Keratinocyte (primary cell): ENCODE results near the gene NME3. TPM values are rescaled to one million over a fixed set of nuclear protein-coding genes. Genes with fewer than 3 reads are reported as not detected.

Source experiments
- DNase-seq: peaks from one replicate; pipeline ENCODE4 v3.0.0-alpha.2; 2011; ENCODE audit warnings: low read depth, missing footprints, low spot score
- FAIRE-seq: peaks from 2 replicates; lab custom pipeline; 2011; peaks lifted over from hg19 to GRCh38; lab: Jason Lieb, UNC
- H2AFZ ChIP-seq: 2 replicates; pipeline ENCODE4 v1.6.0; 2012; ENCODE audit warnings: low read length, control low read depth, inconsistent platforms; ENCODE audit not compliant: control insufficient read depth
- H3K27ac ChIP-seq: 2 replicates; pipeline ENCODE4 v1.5.1; 2011; ENCODE audit warnings: low read length; ENCODE audit not compliant: control insufficient read depth, insufficient read depth
- H3K27me3 ChIP-seq: 3 replicates; pipeline ENCODE4 v1.6.0; 2011; ENCODE audit warnings: low read length; ENCODE audit not compliant: control insufficient read depth, insufficient read depth; ENCODE audit errors: extremely low read depth
- H3K36me3 ChIP-seq, 2 experiments: 2 replicates in 1 of 2; 3 replicates in 1 of 2; pipeline ENCODE4 v1.5.1; 2011; ENCODE audit warnings: low read length in 2 of 2, mild to moderate bottlenecking in 1 of 2; ENCODE audit not compliant: control insufficient read depth in 2 of 2, insufficient read depth in 2 of 2; ENCODE audit errors: extremely low read depth in 1 of 2
- H3K4me1 ChIP-seq: 3 replicates; pipeline ENCODE4 v1.5.1; 2011; ENCODE audit warnings: low read length; ENCODE audit not compliant: control insufficient read depth, insufficient read depth; ENCODE audit errors: extremely low read depth
- H3K4me2 ChIP-seq: 3 replicates; pipeline ENCODE4 v1.6.0; 2011; ENCODE audit warnings: low read depth, low read length; ENCODE audit not compliant: control insufficient read depth, insufficient read depth; ENCODE audit errors: extremely low read depth
- H3K4me3 ChIP-seq, 3 experiments: fragments of 200-600 bp in 1 of 3; sonication (generic) in 1 of 3; 2 replicates in 2 of 3; 3 replicates in 1 of 3; pipeline ENCODE4 v1.5.1; 2011 to 2016; ENCODE audit warnings: low read length in 3 of 3, mild to moderate bottlenecking in 3 of 3, control low read depth in 2 of 3, inconsistent platforms in 1 of 3, low read depth in 1 of 3, mixed read lengths in 1 of 3, mixed run types in 1 of 3, moderate library complexity in 1 of 3; ENCODE audit not compliant: control insufficient read depth in 2 of 3, insufficient read depth in 2 of 3; ENCODE audit errors: extremely low read depth in 1 of 3
- H3K79me2 ChIP-seq: 2 replicates; pipeline ENCODE4 v1.6.0; 2012; ENCODE audit warnings: low read length; ENCODE audit not compliant: control insufficient read depth, insufficient read depth
- H3K9ac ChIP-seq: 3 replicates; pipeline ENCODE4 v1.6.0; 2011; ENCODE audit warnings: low read length; ENCODE audit not compliant: control insufficient read depth, insufficient read depth; ENCODE audit errors: extremely low read depth
- H3K9me1 ChIP-seq: 3 replicates; pipeline ENCODE4 v1.6.0; 2011; ENCODE audit warnings: low read length; ENCODE audit not compliant: control insufficient read depth, insufficient read depth; ENCODE audit errors: extremely low read depth
- H3K9me3 ChIP-seq: 2 replicates; pipeline ENCODE4 v1.5.1; 2012; ENCODE audit warnings: low read depth, low read length; ENCODE audit not compliant: control insufficient read depth
- H4K20me1 ChIP-seq: 3 replicates; pipeline ENCODE4 v1.6.0; 2011; ENCODE audit warnings: low read length; ENCODE audit not compliant: control insufficient read depth, insufficient read depth; ENCODE audit errors: extremely low read depth
- CTCF ChIP-seq, 3 experiments: IDR thresholded peaks in 1 of 3; conservative IDR thresholded peaks in 1 of 3; optimal IDR thresholded peaks in 1 of 3; 2 replicates in 2 of 3; 3 replicates in 1 of 3; pipeline versions ENCODE3 to v1.5.1; 2011; ENCODE audit warnings: low read length in 3 of 3, mild to moderate bottlenecking in 3 of 3, moderate library complexity in 2 of 3, control low read depth in 1 of 3, inconsistent platforms in 1 of 3; ENCODE audit not compliant: insufficient read depth in 2 of 3; ENCODE audit errors: extremely low read depth in 1 of 3
- EZH2 ChIP-seq: IDR thresholded peaks from one replicate; pipeline ENCODE4 v1.6.1; 2012; ENCODE audit warnings: inconsistent platforms, mild to moderate bottlenecking, low read length, moderate library complexity
- dilution Hi-C: fragments of 300-500 bp; cut with MboI; formaldehyde crosslinking; loops from one replicate; pipeline ENCODE4 v1.7.0; 2020; ENCODE audit warnings: low sequenced_read_pairs; ENCODE audit not compliant: extremely low pct_ligation_motif_present
- polyA plus RNA-seq, 5 experiments: library from polyadenylated mRNA; depleted of rRNA in 3 of 5; stranded (reverse) in 3 of 5; stranded (forward) in 1 of 5; unstranded in 1 of 5; fragments of >200 nt; gene quantifications; 1 replicate in 1 of 5; 2 replicates in 3 of 5; 3 replicates in 1 of 5; pipeline versions ENCODE4 v1.2.1 to v1.2.3, GENCODE V29; 2011 to 2012; ENCODE audit warnings: missing spikeins in 2 of 5, low read depth in 1 of 5, low replicate concordance in 1 of 5

NME3 gene
- polyA plus RNA-seq, 1 donor (not counting 4 experiments of a cell fraction or from before 2014, with no cell fraction given): 10.1 TPM

- H3K4me2 ChIP-seq: no peak overlapping the region
- H3K27ac ChIP-seq: no peak overlapping the region
- no peaks in the 10 kb centered on the region for H3K9me3 ChIP-seq
- FAIRE-seq (no peak), DNase-seq (no peak)
- no peaks in the 10 kb centered on the region for H4K20me1 ChIP-seq
- no peak overlapping the region for H3K9ac ChIP-seq
- no peak overlapping the region for H3K4me3 ChIP-seq
- no peaks in the 10 kb centered on the region for H3K79me2 ChIP-seq
- dilution Hi-C loops: no loop called here
- TF ChIP-seq EZH2 (no peak), CTCF (optimal IDR thresholded peaks at IDR 0.05 in 1 of 3, IDR thresholded peaks at IDR 0.05 in 1 of 3, conservative IDR thresholded peaks at IDR 0.05 in 1 of 3; ENCODE audit: extremely low read depth in 1 of 3, insufficient read depth in 2 of 3, low read length in 3 of 3) (no peak)
- H3K4me1 ChIP-seq: peaks cover 9% of the 10 kb centered on the region
- H3K27me3 ChIP-seq: no peaks in the 10 kb centered on the region
- H3K9me1 ChIP-seq: no peaks in the 10 kb centered on the region
- no peak overlapping the region for H2AFZ ChIP-seq
- peaks cover 13 to 29% of the 10 kb centered on the region in 2 experiments for H3K36me3 ChIP-seq
Observed at GRCh38 chr16:1765826-1766225, 5.5 kb downstream of the NME3 start.

- H3K4me1 ChIP-seq: peaks cover 3% of the 10 kb centered on the region
- H2AFZ ChIP-seq: no peak overlapping the region
- no peak overlapping the region for H3K4me2 ChIP-seq
- no peak overlapping the region for H3K27ac ChIP-seq
- H3K9ac ChIP-seq: no peak overlapping the region
- H4K20me1 ChIP-seq: no peaks in the 10 kb centered on the region
- no peak overlapping the region for H3K4me3 ChIP-seq
- TF ChIP-seq EZH2: no peak
- TF ChIP-seq CTCF (optimal IDR thresholded peaks at IDR 0.05 in 1 of 3, IDR thresholded peaks at IDR 0.05 in 1 of 3, conservative IDR thresholded peaks at IDR 0.05 in 1 of 3; ENCODE audit: extremely low read depth in 1 of 3, insufficient read depth in 2 of 3, low read length in 3 of 3): no peak
- peaks cover 13 to 34% of the 10 kb centered on the region in 2 experiments for H3K36me3 ChIP-seq
- H3K79me2 ChIP-seq: no peaks in the 10 kb centered on the region
- H3K9me1 ChIP-seq: no peaks in the 10 kb centered on the region
- dilution Hi-C loops: no loop called here
- no peak for DNase-seq
- no peaks in the 10 kb centered on the region for H3K27me3 ChIP-seq
- no peaks in the 10 kb centered on the region for H3K9me3 ChIP-seq
- no peak for FAIRE-seq
Observed at GRCh38 chr16:1764971-1765370, 6.4 kb downstream of the NME3 start.
